ENCODE measurements around the gene TREX2. TPM values are rescaled to one million over a fixed set of nuclear protein-coding genes. Genes with fewer than 3 reads are reported as not detected.
A peak's percentile ranks its signal among the peaks of the same experiment; 100 is the strongest.

TREX2 gene
- 1 to 10 TPM in 1 of 2 donors, under 1 TPM in 1; 0.55 to 1.1 TPM for total RNA-seq
- 1 to 10 TPM in 2 of 6 donors, under 1 TPM in 4; 0.67 to 1.4 (median 0.92) TPM for polyA plus RNA-seq (ENCODE audit: insufficient read length in 6 of 6)
- long read RNA-seq, donor 1 = 0 reads
- long read RNA-seq, donor 2, partial matches to known transcripts = 6 of 6 reads
- long read RNA-seq, donor 2, other reads (novel, unspliced or antisense) = 0 of 6 reads
- long read RNA-seq, donor 3, partial matches to known transcripts = 6 of 6 reads
- long read RNA-seq, donor 3, other reads (novel, unspliced or antisense) = 0 of 6 reads
- long read RNA-seq, donor 4, partial matches to known transcripts = 3 of 5 reads
- long read RNA-seq, donor 4, other reads (novel, unspliced or antisense) = 2 of 5 reads
- long read RNA-seq, donor 5 = 0 reads
- long read RNA-seq, donor 6 = 0 reads
- long read RNA-seq, donor 7 = 0 reads
- long read RNA-seq, donor 8 = 0 reads
- long read RNA-seq, donor 9 = 0 reads
- long read RNA-seq, donor 10, partial matches to known transcripts = 12 of 14 reads
- long read RNA-seq, donor 10, other reads (novel, unspliced or antisense) = 2 of 14 reads
- long read RNA-seq, donor 11 = 0 reads
- long read RNA-seq, donor 12 = 0 reads

- intact Hi-C loops (cut with DNase I) = no loop called here
- H3K4me1 ChIP-seq = no peaks in the 10 kb centered on the region
- no peak within 1 kb of the TSS for H3K4me3 ChIP-seq
- no peak for TF ChIP-seq CTCF (IDR thresholded peaks at IDR 0.05)
- no peaks in the 10 kb centered on the region for H3K27me3 ChIP-seq
- DNase-seq (peak in 1 of 4 donors; percentile 46), ATAC-seq (no peak)
- H3K27ac ChIP-seq = no peak within 1 kb of the TSS
- no peaks in the 10 kb centered on the region for H3K9me3 ChIP-seq
- peaks cover 0 to 26% of the 10 kb centered on the region in 2 donors for H3K36me3 ChIP-seq
These were observed at the start of gene TREX2 for GRCh38 chrX:153445856-153446635. TSS of gene TREX2 (minus strand) at chrX:153446056. CDS start at chrX:153445430, 626 bp downstream.

GRCh38 chrX:153495362-153495751, 49.5 kb upstream of the TREX2 start:
- Histone ChIP-seq H3K4me3 (peak overlapping the region; percentile 26 to 31), H3K9me3 (no peaks in the 10 kb centered on the region), H3K27ac (peak overlapping the region in 1 of 2 donors; percentile 39), H3K36me3 (no peaks in the 10 kb centered on the region), H3K4me1 (peaks cover 0 to 4% of the 10 kb centered on the region in 2 donors), H3K27me3 (peaks cover 0 to 21% of the 10 kb centered on the region in 2 donors)
- DNase-seq (peak in 2 of 4 donors; percentile 44 to 46), ATAC-seq (peak; percentile 6)
- TF ChIP-seq CTCF (IDR thresholded peaks at IDR 0.05) = no peak
- intact Hi-C loops (cut with DNase I) = no loop called here

GRCh38 chrX:153494541-153495361, 48.9 kb upstream of the TREX2 start, which contains the start of gene BGN:
TSS of gene BGN (plus strand) at chrX:153494980. CDS start at chrX:153504632, 9,652 bp downstream.
- peak within 1 kb of the TSS in 1 of 2 donors; percentile 65 for H3K27ac ChIP-seq
- no peaks in the 10 kb centered on the region for H3K36me3 ChIP-seq
- TF ChIP-seq CTCF (IDR thresholded peaks at IDR 0.05) = no peak
- peaks cover 0 to 4% of the 10 kb centered on the region in 2 donors for H3K4me1 ChIP-seq
- ATAC-seq (peak; percentile 50), DNase-seq (peak in 3 of 4 donors; percentile 50 to 69 (median 55))
- peak within 1 kb of the TSS; percentile 26 to 31 for H3K4me3 ChIP-seq
- H3K27me3 ChIP-seq = peaks cover 0 to 21% of the 10 kb centered on the region in 2 donors
- intact Hi-C loops (cut with DNase I) = no loop called here
- H3K9me3 ChIP-seq = no peaks in the 10 kb centered on the region

GRCh38 chrX:153494061-153494460, 48.2 kb upstream of the TREX2 start:
- ATAC-seq (no peak), DNase-seq (no peak)
- Histone ChIP-seq H3K27me3 (peaks cover 0 to 21% of the 10 kb centered on the region in 2 donors), H3K27ac (peak overlapping the region in 1 of 2 donors; percentile 65), H3K9me3 (no peaks in the 10 kb centered on the region), H3K36me3 (no peaks in the 10 kb centered on the region), H3K4me3 (no peak overlapping the region), H3K4me1 (peaks cover under 1 to 4% of the 10 kb centered on the region in 2 donors)
- no peak for TF ChIP-seq CTCF (IDR thresholded peaks at IDR 0.05)
- intact Hi-C loops (cut with DNase I) = no loop called here

Data from left lung (tissue), 14 donors.